ENCODE data around the gene CACNB3. TPM values are rescaled to one million over a fixed set of nuclear protein-coding genes. Genes with fewer than 3 reads are reported as not detected.

Gene CACNB3
- polyA plus RNA-seq, 3 donors: 3.1 to 16.6 (median 6.9) TPM

GRCh38 chr12:48786591-48787544, 31.4 kb upstream of the CACNB3 start:
- H3K27ac ChIP-seq (ENCODE audit: low read depth, low read length): no peak overlapping the region
- 16 to 54% (median 47%) methylated on average over 7 of the region's 7 CpGs for WGBS, 3 donors

- no peak overlapping the region for H3K27ac ChIP-seq (ENCODE audit: low read depth, low read length)
- WGBS, 3 donors: 12 to 25% (median 22%) methylated on average over 11 of the region's 11 CpGs
These were observed 30.3 kb upstream of the CACNB3 start for GRCh38 chr12:48787791-48788523.

GRCh38 chr12:48788524-48788853, 29.8 kb upstream of the CACNB3 start:
- 0 to 2% (median 2%) methylated on average over 18 to 25 of the region's 25 CpGs for WGBS, 3 donors

GRCh38 chr12:48788854-48789775, 29.2 kb upstream of the CACNB3 start, which contains the start of gene ADCY6:
ADCY6 (minus strand) TSS chr12:48789089; CDS start chr12:48783434, 5,655 bp downstream.
- 0 to 1% (median 1%) methylated on average over 73 to 86 of the region's 86 CpGs for WGBS, 3 donors
- H3K27ac ChIP-seq (ENCODE audit: low read depth, low read length): no peak within 1 kb of the TSS

More at GRCh38 chr12:48788524-48788853, 29.8 kb upstream of the CACNB3 start:
- no peak overlapping the region for H3K27ac ChIP-seq (ENCODE audit: low read depth, low read length)

- no peak overlapping the region for H3K27ac ChIP-seq (ENCODE audit: low read depth, low read length)
- whole genome bisulfite sequencing, 3 donors: 7 to 23% (median 18%) methylated on average over 4 of the region's 4 CpGs
These were observed 28.4 kb upstream of the CACNB3 start for GRCh38 chr12:48789858-48790326.

GRCh38 chr12:48793696-48794095, 24.6 kb upstream of the CACNB3 start:
- WGBS, 3 donors: 92 to 99% (median 94%) methylated on average over 3 of the region's 3 CpGs
- H3K27ac ChIP-seq (ENCODE audit: low read depth, low read length): no peak overlapping the region

- WGBS, 3 donors: 87 to 94% (median 92%) methylated on average over 3 of the region's 3 CpGs
- no peak overlapping the region for H3K27ac ChIP-seq (ENCODE audit: low read depth, low read length)
These were observed 23.4 kb upstream of the CACNB3 start for GRCh38 chr12:48794870-48795269.

- WGBS, 3 donors: 19 to 25% (median 24%) methylated on average over 12 of the region's 12 CpGs
- H3K27ac ChIP-seq (ENCODE audit: low read depth, low read length): no peak overlapping the region
These were observed 22.5 kb upstream of the CACNB3 start for GRCh38 chr12:48795550-48796455.

GRCh38 chr12:48796976-48797375, 21.3 kb upstream of the CACNB3 start:
- no peak overlapping the region for H3K27ac ChIP-seq (ENCODE audit: low read depth, low read length)
- WGBS, 3 donors: 76 to 86% (median 77%) methylated on average over 3 of the region's 3 CpGs

GRCh38 chr12:48800457-48800856, 17.8 kb upstream of the CACNB3 start:
- H3K27ac ChIP-seq (ENCODE audit: low read depth, low read length): no peak overlapping the region
- 78 to 90% (median 89%) methylated on average over 14 of the region's 14 CpGs for WGBS, 3 donors

- H3K27ac ChIP-seq (ENCODE audit: low read depth, low read length): no peak overlapping the region
- WGBS, 3 donors: 72 to 82% (median 81%) methylated on average over 14 of the region's 14 CpGs
These were observed 17.3 kb upstream of the CACNB3 start for GRCh38 chr12:48800971-48801370.

- 32 to 70% (median 38%) methylated on average over 1 of the region's 1 CpG for WGBS, 3 donors
These were observed 14.6 kb upstream of the CACNB3 start for GRCh38 chr12:48803675-48804074.

GRCh38 chr12:48807981-48808380, 10.3 kb upstream of the CACNB3 start:
- no peak overlapping the region for H3K27ac ChIP-seq (ENCODE audit: low read depth, low read length)
- 89 to 92% (median 91%) methylated on average over 3 of the region's 3 CpGs for WGBS, 3 donors

More at GRCh38 chr12:48803675-48804074, 14.6 kb upstream of the CACNB3 start:
- H3K27ac ChIP-seq (ENCODE audit: low read depth, low read length): no peak overlapping the region

GRCh38 chr12:48810903-48811431, 7.3 kb upstream of the CACNB3 start:
- no peak overlapping the region for H3K27ac ChIP-seq (ENCODE audit: low read depth, low read length)
- 47 to 62% (median 48%) methylated on average over 5 of the region's 5 CpGs for WGBS, 3 donors

GRCh38 chr12:48811437-48812090, 6.7 kb upstream of the CACNB3 start:
- WGBS, 3 donors: 78 to 88% (median 79%) methylated on average over 5 of the region's 5 CpGs
- no peak overlapping the region for H3K27ac ChIP-seq (ENCODE audit: low read depth, low read length)

GRCh38 chr12:48812389-48812788, 5.9 kb upstream of the CACNB3 start:
- H3K27ac ChIP-seq (ENCODE audit: low read depth, low read length): no peak overlapping the region
- 58 to 87% (median 60%) methylated on average over 2 of the region's 2 CpGs for WGBS, 3 donors
